ENCODE data around the gene LIN7A.
A peak's percentile ranks its signal among the peaks of the same experiment; 100 is the strongest.
"Not testable (repeated sequence)": the region's sequence is repeated elsewhere in the genome, so short reads cannot be mapped to it uniquely, and the experiment has no call there.

Gene LIN7A

DNA sequence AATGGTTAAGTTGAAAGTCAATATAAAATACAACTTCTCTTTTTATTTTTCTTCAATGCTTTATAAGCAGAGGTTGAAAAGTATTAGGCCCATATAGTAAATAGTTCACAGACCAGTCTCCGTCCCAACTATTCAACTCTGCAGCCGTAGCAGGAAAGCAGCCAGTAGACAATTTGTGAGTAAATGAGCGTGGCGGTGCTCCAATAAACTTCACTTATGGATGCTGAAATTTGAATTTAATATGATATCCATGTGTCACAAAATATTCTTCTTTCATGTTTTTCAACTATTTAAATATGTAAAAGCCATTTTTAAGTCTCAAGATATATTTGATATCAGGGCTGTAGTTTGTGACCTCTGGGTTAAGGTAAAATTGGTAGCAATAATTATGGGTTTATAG is 17.7 kb downstream of the LIN7A start:
- DNase-seq: no peak

- DNase-seq: peak in 1 of 14 donors; percentile 9
Measured at GRCh38 chr12:80917651-80918050, 20.1 kb downstream of the LIN7A start.

GRCh38 chr12:80912901-80913770 is 24.6 kb downstream of the LIN7A start:
- DNase-seq: peak in 1 of 14 donors; percentile 84

GRCh38 chr12:80909370-80909769 is 28.4 kb downstream of the LIN7A start:
- peak in 1 of 14 donors; percentile 15 for DNase-seq

DNA sequence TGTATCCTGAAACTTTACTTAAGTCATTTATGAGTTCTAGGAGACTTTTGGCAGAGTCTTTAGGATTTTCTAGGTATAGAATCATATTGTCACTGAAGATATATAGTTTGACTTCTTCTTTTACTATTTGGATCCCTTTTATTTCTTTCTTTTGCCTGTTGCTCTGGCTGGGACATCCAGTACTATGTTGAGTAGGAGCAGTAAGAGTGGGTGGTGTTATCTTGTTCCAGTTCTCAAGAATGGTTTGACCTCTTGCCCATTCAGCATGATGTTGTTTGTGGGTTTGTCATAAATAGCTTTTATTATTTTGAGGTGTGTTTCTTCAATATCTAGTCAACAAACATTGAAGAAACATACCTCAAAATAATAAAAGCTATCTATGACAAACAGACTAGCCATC is 35.0 kb downstream of the LIN7A start:
- DNase-seq: no peak

DNA sequence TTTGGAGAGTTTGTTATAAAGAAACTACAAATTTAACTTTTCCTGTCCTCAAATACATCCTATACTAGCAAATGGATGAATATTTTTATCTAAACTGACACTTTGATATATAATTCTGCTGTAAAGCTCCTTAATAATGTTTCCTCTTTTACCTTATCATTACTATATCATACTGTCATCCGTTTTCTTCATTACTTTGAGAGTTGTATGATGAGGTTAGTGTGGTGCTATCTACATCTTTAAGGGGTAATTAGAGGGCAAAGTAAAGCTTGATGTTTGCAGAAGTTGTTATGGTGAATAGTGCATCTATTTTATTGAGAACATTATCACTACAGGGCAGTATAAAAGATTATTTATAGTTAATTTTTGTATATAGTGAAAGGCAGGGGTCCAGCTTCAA is 36.1 kb downstream of the LIN7A start:
- no peak for DNase-seq

DNA sequence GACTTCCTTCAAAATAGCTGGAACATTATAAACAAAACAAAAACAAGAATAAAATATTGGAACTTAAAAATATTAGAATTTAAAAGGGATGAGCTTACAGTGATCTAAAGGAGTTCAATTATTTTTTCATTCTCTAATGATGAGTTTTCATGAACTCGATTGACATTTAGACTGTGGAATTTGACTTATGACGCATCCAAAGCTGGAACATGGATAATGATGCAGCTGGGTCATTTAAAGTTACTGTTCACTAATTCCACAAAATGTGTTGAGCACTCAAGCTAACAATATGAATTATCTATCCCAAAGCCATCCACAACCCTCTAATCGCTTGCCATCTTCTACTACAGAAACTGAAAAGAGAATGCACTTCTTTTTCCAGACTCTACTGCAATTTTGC is 42.5 kb downstream of the LIN7A start:
- DNase-seq: no peak

DNA sequence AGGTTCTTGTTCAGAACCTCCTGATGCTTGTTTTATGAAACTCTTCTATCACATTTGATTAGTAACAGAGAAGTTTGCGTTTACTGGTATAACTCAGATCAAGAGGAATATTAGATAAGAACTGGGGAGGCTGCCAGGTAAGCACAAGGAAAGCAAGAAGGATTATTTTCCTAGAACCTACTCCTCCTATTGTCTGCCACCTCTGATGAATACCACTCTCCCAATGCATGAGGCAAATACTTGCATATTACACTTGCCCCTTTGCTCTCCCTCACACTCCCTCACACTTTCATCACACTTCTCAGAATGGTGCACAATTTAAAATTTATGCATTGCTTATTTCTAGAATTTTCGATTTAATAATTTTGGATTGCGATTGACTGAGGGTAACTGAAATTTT is 43.6 kb downstream of the LIN7A start:
- no peak for DNase-seq

GRCh38 chr12:80892597-80893445 is 44.9 kb downstream of the LIN7A start:
- DNase-seq: no peak

DNA sequence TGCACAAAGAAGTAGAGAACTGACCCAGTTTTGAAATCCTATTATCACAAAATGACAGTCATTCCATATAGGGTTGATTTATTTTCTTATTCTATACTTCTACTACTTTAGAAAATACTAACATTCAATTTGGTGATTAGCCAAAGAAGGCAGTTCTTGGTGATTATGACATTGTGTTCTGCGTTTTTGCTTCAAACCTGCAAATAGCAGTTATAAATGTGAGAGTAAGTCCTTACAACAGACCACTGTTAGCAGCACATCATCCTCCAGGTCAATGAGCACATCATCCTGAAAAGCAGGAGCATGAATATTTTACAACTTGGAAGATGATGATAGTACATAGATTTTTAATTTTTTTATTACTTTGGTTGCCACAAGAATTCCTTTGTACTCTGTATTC is 53.1 kb downstream of the LIN7A start:
- DNase-seq: no peak

- no peak for DNase-seq
Measured at GRCh38 chr12:80881106-80881505, 56.6 kb downstream of the LIN7A start.

GRCh38 chr12:80878452-80878851 is 59.3 kb downstream of the LIN7A start:
- DNase-seq: not testable (repeated sequence)

DNA sequence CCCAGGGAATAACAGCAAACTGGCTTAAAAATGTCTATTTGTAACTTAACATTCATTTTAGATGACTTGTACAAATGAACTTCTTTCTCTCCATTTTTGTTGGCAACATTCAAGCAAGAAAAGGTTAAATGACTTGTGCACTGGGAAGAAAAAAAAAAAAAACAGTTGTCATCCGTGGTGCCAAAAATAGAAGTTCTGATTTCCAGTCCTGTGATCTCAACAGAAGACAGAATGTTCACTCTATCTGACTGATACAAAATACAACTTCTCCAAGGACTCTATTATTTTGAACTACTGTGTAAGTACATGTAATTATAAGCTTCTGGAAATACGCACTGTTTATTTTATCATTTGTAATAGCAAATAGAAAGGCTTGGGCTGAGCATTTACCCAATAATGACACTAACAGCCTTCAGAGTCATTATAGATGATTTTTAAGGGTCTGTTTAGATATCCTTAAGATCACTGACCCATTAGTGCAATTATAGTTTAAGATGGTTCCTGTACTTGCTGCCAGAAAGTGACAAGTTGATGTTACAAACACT is 59.9 kb downstream of the LIN7A start:
- DNase-seq: peak in 1 of 14 donors; percentile 64

GRCh38 chr12:80872053-80872452 is 65.7 kb downstream of the LIN7A start:
- no peak for DNase-seq

DNA sequence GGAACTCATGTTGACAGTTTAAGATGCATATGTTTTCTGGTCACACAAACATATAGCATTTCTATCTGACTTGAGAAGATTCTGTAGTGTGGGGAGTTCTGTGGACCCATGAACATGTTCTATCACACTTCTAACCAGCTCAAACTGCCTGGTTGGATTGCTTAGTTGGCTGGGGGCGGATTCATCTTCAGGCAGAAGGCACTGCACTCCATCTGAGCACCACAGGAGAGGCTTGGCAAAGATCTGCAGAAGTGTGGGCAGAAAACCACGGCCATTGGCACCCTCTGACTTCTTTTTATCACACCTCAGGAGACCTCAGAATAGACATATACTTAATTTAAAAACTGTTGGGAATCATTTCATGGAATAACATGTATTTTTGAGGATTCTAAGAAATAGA is 68.5 kb downstream of the LIN7A start:
- peak in 1 of 14 donors; percentile 35 for DNase-seq

- no peak for DNase-seq
Measured at GRCh38 chr12:80868576-80868975, 69.2 kb downstream of the LIN7A start.

DNA sequence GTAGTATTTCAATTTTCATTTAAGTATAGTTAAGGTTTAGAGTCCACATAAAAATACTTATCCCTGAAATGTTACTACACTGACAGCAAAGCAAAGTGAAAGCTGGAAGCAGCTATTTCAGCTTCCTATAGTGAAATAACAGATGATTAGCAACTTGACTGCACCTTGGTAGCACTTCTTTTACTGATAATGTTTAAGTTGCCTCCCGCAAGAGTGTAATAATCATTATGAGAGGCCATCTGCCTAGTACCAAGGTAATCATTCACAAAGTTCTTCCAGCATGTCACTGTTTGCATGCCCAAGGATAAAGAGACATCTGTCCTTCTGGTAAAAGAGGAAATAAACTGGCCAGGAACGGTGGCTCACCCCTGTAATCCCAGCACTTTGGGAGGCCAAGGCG is 69.8 kb downstream of the LIN7A start:
- DNase-seq: no peak

DNA sequence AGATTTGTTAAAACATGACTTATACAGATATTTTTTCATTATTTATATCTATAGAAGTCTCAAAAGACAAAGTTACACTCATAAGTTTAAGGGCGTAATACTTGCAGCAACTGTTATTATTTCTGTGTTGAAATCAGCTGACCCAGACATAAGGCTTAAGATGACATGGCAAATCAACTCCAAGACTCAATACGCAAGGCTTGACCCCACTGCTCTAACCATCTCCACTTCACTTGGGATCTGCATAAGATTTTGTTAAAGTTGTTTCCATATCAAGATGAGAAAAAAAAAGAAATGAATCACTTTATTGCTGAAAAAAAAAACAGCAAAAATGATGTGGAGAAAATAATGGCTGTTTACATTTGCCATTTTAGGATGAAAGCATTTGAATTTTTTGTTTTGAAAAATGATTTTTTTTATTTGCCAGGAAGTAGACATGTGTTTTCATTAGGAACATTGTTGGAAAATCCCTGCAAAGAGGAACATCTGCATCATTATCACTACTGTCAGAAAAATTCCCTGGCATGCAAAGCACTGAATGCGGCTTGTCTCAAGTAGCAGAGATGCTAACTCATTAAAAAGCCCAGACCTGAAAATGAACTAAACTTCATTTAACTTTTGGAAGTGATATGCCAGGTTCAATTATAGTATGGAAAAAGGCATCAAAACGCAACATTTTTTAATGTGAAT is 73.5 kb downstream of the LIN7A start:
- DNase-seq: no peak

DNA sequence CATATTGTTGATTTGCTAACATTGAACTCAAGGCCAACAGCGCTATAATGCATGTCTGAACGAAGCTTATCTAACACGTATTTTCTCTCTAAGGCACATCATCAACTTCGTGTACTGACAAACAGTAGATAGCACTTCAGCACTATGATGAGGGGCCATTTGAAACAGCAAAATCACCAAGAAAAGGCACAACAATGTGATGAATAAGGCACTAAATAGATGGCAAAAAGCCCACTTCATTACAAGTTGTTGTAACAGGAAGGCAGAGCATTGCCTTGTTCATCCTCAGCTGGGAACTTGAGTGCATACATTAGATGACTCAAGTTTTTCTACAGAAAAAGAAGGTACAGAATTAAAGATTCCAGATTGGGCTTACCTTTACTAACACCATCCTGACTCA is 75.2 kb downstream of the LIN7A start:
- DNase-seq: no peak

- DNase-seq: no peak
Measured at GRCh38 chr12:80861641-80862378, 75.9 kb downstream of the LIN7A start.

- DNase-seq: no peak
Measured at GRCh38 chr12:80860928-80861327, 76.8 kb downstream of the LIN7A start.

- DNase-seq: no peak
Measured at GRCh38 chr12:80860206-80860605, 77.5 kb downstream of the LIN7A start.
